Measurements from ENCODE around the gene ACP7. TPM values are rescaled to one million over a fixed set of nuclear protein-coding genes. Genes with fewer than 3 reads are reported as not detected.

Gene ACP7
- total and polyA plus RNA-seq, 3 donors from 2014 or later: not detected

DNA sequence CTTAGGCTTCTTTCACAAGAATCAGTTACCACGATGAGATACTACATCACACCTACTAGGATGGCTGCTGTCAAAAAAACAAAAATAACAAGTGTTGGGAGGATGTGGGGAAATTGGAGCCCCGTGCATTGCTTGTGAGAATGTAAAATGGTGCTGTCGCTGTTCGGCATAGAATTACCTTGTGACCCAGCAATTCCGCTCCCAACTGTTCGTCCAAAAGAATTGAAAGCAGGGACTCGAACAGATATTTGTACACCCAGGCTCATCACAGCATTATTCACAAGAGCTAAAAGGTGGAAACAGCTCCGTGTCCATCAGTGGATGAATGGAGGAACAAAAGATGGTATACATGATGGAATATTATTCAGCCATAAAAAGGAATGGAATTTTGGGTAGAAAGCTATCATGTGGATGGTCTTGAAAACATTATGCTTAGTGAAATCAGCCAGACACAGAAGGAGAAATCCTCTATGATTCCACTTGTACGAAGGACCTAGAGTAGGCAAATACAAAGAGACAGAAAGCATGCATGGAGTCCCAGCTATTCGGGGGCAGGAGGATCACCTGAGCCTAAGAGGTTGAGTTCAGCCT, 64.9 kb downstream of the ACP7 start:
- Histone ChIP-seq H3K9me3 (no peaks in the 10 kb centered on the region), H3K4me3 (no peak overlapping the region), H3K36me3 (ENCODE audit: low read depth, missing control alignments) (no peaks in the 10 kb centered on the region), H3K4me1 (peaks cover 22% of the 10 kb centered on the region), H3K27ac (no peak overlapping the region), H3K27me3 (no peaks in the 10 kb centered on the region)
- intact Hi-C loops (cut with DNase I; ENCODE audit: low total_unique reads): no loop called here
- no peak for DNase-seq
- TF ChIP-seq POLR2A (IDR thresholded peaks at IDR 0.05): no peak
- TF ChIP-seq, protein P1, sequence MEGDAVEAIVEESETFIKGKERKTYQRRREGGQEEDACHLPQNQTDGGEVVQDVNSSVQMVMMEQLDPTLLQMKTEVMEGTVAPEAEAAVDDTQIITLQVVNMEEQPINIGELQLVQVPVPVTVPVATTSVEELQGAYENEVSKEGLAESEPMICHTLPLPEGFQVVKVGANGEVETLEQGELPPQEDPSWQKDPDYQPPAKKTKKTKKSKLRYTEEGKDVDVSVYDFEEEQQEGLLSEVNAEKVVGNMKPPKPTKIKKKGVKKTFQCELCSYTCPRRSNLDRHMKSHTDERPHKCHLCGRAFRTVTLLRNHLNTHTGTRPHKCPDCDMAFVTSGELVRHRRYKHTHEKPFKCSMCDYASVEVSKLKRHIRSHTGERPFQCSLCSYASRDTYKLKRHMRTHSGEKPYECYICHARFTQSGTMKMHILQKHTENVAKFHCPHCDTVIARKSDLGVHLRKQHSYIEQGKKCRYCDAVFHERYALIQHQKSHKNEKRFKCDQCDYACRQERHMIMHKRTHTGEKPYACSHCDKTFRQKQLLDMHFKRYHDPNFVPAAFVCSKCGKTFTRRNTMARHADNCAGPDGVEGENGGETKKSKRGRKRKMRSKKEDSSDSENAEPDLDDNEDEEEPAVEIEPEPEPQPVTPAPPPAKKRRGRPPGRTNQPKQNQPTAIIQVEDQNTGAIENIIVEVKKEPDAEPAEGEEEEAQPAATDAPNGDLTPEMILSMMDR (IDR thresholded peaks at IDR 0.05): no peak
- whole genome bisulfite sequencing, 2 donors: 96 to 98% methylated on average over 10 of the region's 10 CpGs

DNA sequence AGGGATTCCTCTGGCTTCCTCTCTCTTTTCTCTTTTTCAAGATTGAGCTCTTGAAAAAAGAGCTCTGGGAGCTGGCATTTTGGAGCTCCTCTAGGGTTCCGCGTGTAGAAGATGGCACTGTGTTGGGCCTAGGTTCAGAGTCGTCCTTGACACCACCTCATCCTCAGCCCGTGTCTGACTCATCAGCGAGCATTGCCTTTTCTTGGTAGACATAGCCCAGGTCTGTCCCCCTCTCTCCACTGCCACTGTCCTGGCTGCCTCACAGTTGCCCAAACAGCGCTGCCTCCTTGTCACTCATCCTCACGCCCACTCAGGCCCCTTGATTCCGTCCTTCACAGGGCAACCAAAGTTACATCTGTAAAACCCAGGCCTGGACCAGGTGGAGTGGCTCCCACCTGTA, 66.1 kb downstream of the ACP7 start:
- no peaks in the 10 kb centered on the region for H3K27me3 ChIP-seq
- intact Hi-C loops (cut with DNase I; ENCODE audit: low total_unique reads): no loop called here
- 87 to 91% methylated on average over 8 of the region's 8 CpGs for WGBS, 2 donors
- DNase-seq: no peak
- no peak overlapping the region for H3K27ac ChIP-seq
- no peaks in the 10 kb centered on the region for H3K36me3 ChIP-seq (ENCODE audit: low read depth, missing control alignments)
- peaks cover 10% of the 10 kb centered on the region for H3K4me1 ChIP-seq
- H3K4me3 ChIP-seq: no peak overlapping the region
- TF ChIP-seq POLR2A (IDR thresholded peaks at IDR 0.05): no peak
- TF ChIP-seq, protein P1 (IDR thresholded peaks at IDR 0.05): no peak
- no peaks in the 10 kb centered on the region for H3K9me3 ChIP-seq

DNA sequence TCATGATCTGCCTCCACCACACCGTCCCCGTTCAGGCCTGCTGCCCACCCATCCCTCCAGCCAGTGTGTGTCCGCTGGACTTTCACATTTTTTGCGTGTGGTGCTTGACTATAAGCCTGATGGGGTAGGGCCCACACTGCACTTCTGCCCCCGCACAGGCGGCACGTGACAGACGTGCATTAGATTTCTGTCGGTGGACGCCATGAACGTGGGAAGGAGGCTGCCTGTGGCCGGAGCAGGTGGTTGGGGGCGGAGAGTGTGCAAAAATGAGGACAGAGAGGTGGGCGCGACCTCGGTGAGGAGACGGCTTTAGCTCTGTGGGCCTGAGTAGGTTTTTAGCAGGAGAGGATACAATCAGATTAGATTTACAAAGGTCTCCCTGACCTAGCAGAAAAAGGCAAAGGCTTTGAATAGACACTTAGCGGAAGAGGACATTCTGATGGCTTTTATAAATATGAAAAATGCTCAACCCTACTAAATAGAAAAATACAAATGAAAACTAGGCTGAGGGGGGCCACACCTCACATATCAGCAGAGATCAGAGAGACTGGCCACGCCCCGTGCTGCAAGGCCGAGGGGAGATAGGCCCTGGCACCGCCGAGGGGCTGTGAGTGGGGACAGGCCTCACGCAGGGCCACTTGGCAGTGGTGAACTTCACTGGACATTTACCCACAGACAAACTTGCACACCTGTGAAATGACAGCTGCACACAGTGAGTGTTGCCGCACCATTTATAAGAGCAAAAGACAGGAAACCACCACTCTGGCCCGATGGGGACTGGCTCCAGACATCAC, 66.8 kb downstream of the ACP7 start:
- TF ChIP-seq, protein P1 (IDR thresholded peaks at IDR 0.05): no peak
- TF ChIP-seq POLR2A (IDR thresholded peaks at IDR 0.05): no peak
- H3K9me3 ChIP-seq: no peaks in the 10 kb centered on the region
- no peaks in the 10 kb centered on the region for H3K36me3 ChIP-seq (ENCODE audit: low read depth, missing control alignments)
- H3K27ac ChIP-seq: no peak overlapping the region
- H3K4me1 ChIP-seq: peaks cover 4% of the 10 kb centered on the region
- no peak overlapping the region for H3K4me3 ChIP-seq
- intact Hi-C loops (cut with DNase I; ENCODE audit: low total_unique reads): no loop called here
- DNase-seq: no peak
- WGBS, 2 donors: 63 to 68% methylated on average over 26 of the region's 26 CpGs
- H3K27me3 ChIP-seq: no peaks in the 10 kb centered on the region

DNA sequence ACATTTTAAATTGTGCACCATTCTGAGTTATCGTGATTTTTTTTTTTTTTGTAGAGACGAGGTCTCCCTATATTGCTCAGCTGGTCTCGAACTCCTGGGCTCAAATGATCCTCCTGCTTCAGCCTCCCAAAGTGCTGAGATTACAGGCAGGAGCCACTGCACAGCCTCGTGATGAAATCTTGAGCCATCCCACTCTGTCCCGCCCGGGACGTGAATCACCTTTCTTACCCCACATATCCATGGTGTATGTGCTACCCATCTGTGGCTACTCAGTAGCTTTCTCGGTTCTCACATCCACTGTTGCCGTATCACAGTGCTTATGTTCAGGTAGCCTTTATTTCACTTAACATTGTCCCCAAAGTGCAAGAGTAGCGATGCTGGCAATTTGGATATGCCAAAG, 67.9 kb downstream of the ACP7 start:
- no peak for DNase-seq
- WGBS, 2 donors: 94 to 96% methylated on average over 10 of the region's 10 CpGs
- intact Hi-C loops (cut with DNase I; ENCODE audit: low total_unique reads): no loop called here
- no peak overlapping the region for H3K4me3 ChIP-seq
- no peaks in the 10 kb centered on the region for H3K27me3 ChIP-seq
- H3K4me1 ChIP-seq: peaks cover 9% of the 10 kb centered on the region
- no peak overlapping the region for H3K27ac ChIP-seq
- TF ChIP-seq, protein P1 (IDR thresholded peaks at IDR 0.05): no peak
- TF ChIP-seq POLR2A (IDR thresholded peaks at IDR 0.05): no peak
- no peaks in the 10 kb centered on the region for H3K9me3 ChIP-seq
- H3K36me3 ChIP-seq (ENCODE audit: low read depth, missing control alignments): no peaks in the 10 kb centered on the region
